COLO829 (cell line): ENCODE data around the gene ANKFY1.

ENCODE experiments used
- DNase-seq: peaks from one replicate; pipeline ENCODE4 v3.0.0; 2012; ENCODE audit warnings: low spot score

Gene ANKFY1

GRCh38 chr17:4118015-4118743 is 145.6 kb downstream of the ANKFY1 start:
- no peak for DNase-seq

GRCh38 chr17:4116516-4116915 is 147.3 kb downstream of the ANKFY1 start:
- DNase-seq, result no peak
